SK-N-SH treated with all-trans-retinoic acid at 6 μM for 48 hours (cell line): Measurements from ENCODE around the gene GLI3.

Experiments used
- ARNTL ChIP-seq: fragments of 450-650 bp; formaldehyde crosslinking; IDR thresholded peaks from 2 replicates; pipeline ENCODE4 v1.5.0; 2020; ENCODE audit warnings: low read depth, mild to moderate bottlenecking, moderate library complexity, borderline replicate concordance
- ESRRG ChIP-seq: fragments of 250-450 bp; sonication (Bioruptor Pico); IDR thresholded peaks from 2 replicates; pipeline ENCODE4 v1.6.1; 2021; ENCODE audit warnings: mild to moderate bottlenecking
- RARB ChIP-seq: fragments of 250-450 bp; sonication (Bioruptor Pico); IDR thresholded peaks from 2 replicates; pipeline ENCODE4 v1.8.0; 2021; ENCODE audit warnings: mild to moderate bottlenecking, moderate library complexity
- TCF4 ChIP-seq: fragments of 250-450 bp; sonication (Bioruptor Pico); IDR thresholded peaks from 2 replicates; pipeline ENCODE4 v1.8.0; 2021; ENCODE audit warnings: mild to moderate bottlenecking, moderate library complexity, borderline replicate concordance
- ZFP30 ChIP-seq: fragments of 450-650 bp; formaldehyde crosslinking; IDR thresholded peaks from 2 replicates; pipeline ENCODE4 v1.5.0; 2022; ENCODE audit warnings: mild to moderate bottlenecking, moderate library complexity
- ZNF70 ChIP-seq: fragments of 450-650 bp; formaldehyde crosslinking; IDR thresholded peaks from 2 replicates; pipeline ENCODE4 v1.5.0; 2020; ENCODE audit warnings: mild to moderate bottlenecking, moderate library complexity
- TF ChIP-seq, protein P1 (sequence below): fragments of 250-450 bp; sonication (Bioruptor Pico); IDR thresholded peaks from 2 replicates; pipeline ENCODE4 v1.8.0; 2021; ENCODE audit warnings: low read depth, mild to moderate bottlenecking, moderate library complexity, borderline replicate concordance
- TF ChIP-seq, protein P2 (sequence below): fragments of 250-450 bp; sonication (Bioruptor Pico); IDR thresholded peaks from 2 replicates; pipeline ENCODE4 v1.8.0; 2020; ENCODE audit warnings: mild to moderate bottlenecking, moderate library complexity, borderline replicate concordance

DNA sequence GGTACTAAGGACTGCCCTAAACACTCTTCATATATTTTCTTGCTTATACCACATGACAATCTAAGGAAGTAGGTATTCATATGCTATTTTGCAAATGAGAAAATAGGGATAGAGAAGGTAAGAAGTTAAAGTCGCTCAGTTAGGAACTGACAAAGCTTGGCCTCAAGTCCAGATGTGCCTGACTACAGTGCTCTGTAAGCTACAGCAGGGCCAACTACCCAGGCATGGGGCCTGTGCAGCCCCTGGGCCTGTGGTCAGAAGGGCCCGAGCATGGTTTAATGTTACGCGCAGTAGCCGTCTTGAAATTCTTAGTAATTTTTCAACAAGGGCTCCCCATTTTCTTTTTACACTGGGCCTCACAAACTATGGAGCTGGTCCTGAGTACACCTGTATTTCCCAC, 146.2 kb downstream of the GLI3 start:
- TF ChIP-seq TCF4 = no peak
- TF ChIP-seq ESRRG = no peak
- TF ChIP-seq, protein P1, sequence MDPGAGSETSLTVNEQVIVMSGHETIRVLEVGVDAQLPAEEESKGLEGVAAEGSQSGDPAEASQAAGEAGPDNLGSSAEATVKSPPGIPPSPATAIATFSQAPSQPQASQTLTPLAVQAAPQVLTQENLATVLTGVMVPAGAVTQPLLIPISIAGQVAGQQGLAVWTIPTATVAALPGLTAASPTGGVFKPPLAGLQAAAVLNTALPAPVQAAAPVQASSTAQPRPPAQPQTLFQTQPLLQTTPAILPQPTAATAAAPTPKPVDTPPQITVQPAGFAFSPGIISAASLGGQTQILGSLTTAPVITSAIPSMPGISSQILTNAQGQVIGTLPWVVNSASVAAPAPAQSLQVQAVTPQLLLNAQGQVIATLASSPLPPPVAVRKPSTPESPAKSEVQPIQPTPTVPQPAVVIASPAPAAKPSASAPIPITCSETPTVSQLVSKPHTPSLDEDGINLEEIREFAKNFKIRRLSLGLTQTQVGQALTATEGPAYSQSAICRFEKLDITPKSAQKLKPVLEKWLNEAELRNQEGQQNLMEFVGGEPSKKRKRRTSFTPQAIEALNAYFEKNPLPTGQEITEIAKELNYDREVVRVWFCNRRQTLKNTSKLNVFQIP (CRISPR knock-in tag) = no peak
- no peak for TF ChIP-seq RARB (CRISPR knock-in tag)
- TF ChIP-seq ARNTL (CRISPR knock-in tag) = no peak
- no peak for TF ChIP-seq ZFP30 (CRISPR knock-in tag)
- TF ChIP-seq, protein P2, sequence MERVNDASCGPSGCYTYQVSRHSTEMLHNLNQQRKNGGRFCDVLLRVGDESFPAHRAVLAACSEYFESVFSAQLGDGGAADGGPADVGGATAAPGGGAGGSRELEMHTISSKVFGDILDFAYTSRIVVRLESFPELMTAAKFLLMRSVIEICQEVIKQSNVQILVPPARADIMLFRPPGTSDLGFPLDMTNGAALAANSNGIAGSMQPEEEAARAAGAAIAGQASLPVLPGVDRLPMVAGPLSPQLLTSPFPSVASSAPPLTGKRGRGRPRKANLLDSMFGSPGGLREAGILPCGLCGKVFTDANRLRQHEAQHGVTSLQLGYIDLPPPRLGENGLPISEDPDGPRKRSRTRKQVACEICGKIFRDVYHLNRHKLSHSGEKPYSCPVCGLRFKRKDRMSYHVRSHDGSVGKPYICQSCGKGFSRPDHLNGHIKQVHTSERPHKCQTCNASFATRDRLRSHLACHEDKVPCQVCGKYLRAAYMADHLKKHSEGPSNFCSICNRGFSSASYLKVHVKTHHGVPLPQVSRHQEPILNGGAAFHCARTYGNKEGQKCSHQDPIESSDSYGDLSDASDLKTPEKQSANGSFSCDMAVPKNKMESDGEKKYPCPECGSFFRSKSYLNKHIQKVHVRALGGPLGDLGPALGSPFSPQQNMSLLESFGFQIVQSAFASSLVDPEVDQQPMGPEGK (CRISPR knock-in tag) = no peak
- no peak for TF ChIP-seq ZNF70 (CRISPR knock-in tag)
